C4-2B (cell line): Measurements from ENCODE around the gene TCEA2.

Experiments used
- ZFX ChIP-seq: fragments of 450-650 bp; IDR thresholded peaks from 2 replicates; pipeline ENCODE4 v1.6.1; 2017
- TF ChIP-seq, protein P1 (sequence below): fragments of 450-650 bp; conservative IDR thresholded peaks from 2 replicates; pipeline ENCODE4 v1.5.1; 2017; ENCODE audit warnings: mild to moderate bottlenecking

DNA sequence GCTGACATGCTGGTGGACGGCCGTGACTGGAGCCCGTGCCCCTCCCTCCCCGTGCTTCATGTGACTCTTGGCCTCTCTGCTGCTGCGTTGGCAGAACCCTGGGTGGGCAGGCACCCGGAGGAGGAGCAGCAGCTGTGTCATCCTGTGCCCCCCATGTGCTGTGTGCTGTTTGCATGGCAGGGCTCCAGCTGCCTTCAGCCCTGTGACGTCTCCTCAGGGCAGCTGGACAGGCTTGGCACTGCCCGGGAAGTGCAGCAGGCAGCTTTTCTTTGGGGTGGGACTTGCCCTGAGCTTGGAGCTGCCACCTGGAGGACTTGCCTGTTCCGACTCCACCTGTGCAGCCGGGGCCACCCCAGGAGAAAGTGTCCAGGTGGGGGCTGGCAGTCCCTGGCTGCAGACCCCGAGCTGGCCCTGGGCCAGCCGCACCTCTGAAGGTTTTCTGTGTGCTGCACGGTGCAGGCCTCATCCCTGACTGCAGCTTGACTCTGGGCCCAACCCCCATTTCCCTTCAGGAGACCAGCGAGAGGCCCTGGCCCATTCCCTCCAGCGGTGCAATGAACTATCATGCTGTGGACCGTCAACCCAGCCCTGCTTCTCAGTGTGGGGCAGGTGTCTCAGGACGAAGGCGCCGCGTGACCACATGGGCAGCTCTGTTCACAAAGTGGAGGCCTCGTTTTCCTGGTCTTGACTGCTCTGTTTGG, 36.2 kb downstream of the TCEA2 start:
- TF ChIP-seq, protein P1, sequence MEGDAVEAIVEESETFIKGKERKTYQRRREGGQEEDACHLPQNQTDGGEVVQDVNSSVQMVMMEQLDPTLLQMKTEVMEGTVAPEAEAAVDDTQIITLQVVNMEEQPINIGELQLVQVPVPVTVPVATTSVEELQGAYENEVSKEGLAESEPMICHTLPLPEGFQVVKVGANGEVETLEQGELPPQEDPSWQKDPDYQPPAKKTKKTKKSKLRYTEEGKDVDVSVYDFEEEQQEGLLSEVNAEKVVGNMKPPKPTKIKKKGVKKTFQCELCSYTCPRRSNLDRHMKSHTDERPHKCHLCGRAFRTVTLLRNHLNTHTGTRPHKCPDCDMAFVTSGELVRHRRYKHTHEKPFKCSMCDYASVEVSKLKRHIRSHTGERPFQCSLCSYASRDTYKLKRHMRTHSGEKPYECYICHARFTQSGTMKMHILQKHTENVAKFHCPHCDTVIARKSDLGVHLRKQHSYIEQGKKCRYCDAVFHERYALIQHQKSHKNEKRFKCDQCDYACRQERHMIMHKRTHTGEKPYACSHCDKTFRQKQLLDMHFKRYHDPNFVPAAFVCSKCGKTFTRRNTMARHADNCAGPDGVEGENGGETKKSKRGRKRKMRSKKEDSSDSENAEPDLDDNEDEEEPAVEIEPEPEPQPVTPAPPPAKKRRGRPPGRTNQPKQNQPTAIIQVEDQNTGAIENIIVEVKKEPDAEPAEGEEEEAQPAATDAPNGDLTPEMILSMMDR = no peak
- no peak for TF ChIP-seq ZFX
